HG03575 (cell line): Measurements from ENCODE around the gene NID2.

Experiments used
- ATAC-seq: cut with Tn5 transposase; IDR thresholded peaks from one replicate; pipeline ENCODE4 v1.9.1; 2021; ENCODE audit not compliant: unreplicated experiment, insufficient number of reproducible peaks, low FRiP score; ENCODE audit errors: extremely low read depth

Gene NID2

GRCh38 chr14:52012635-52013034 lies 56.2 kb downstream of the NID2 start:
- no peak for ATAC-seq

DNA sequence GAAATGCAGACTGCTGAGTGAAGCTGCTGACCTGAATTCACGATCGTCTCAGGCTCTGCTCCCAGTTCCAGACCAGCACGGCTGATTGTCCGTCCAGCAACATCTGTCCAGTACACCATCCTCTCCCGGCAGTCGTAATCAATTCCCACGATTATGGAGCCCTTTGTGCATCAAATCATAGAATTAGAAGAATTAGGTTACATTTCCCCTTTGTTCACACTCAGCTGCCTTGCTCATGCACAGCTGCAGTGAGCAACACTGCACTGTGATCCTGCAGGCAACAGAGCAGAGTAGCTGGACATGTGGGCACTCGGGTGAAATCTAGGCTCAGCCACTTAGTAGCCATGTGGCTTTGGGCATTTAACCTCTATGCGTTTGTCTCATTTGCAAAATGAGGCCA lies 57.3 kb downstream of the NID2 start:
- ATAC-seq = no peak

DNA sequence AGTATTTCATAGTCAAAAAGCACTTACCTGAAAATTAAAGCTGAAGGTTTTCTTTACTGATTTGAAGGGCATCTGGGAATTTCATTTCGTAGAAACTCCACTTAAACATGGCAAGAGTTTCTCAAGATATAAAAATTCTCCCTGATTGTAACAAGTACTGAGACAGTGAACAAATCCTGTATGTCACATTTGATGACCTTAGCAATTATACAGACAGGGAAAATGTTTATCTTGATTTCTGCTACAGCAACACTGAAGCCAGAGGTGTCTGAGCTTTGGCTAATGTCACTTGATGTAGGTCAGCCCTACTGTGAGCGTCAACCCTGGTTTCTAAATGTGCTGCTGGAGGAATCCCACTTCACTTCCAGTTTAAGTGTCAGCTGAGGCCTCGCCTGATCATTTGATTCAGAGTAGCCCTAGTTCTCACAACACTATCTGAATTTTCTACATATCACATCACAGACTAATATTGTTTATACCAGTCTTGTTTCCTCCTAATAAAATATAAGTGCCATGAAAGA lies 58.6 kb downstream of the NID2 start:
- no peak for ATAC-seq

DNA sequence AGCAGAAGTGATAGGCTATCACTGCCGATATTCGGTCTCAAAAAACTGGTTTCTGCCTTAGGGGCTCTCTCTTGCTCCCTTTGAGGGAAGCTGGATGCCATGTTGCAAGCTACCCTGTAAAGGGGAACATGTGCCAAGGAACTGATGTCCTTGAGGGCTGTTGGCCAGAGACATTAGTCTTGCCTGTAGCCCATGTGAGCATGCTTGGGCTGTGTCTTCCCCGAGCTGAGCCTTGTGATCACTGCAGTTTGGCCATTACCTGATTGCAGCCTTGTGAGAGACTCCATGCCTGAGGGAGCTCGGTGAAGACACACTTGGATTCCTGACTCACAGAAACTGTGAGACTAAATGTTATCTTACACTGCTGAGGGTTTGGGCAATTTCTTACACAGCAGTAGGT lies 60.7 kb downstream of the NID2 start:
- no peak for ATAC-seq

DNA sequence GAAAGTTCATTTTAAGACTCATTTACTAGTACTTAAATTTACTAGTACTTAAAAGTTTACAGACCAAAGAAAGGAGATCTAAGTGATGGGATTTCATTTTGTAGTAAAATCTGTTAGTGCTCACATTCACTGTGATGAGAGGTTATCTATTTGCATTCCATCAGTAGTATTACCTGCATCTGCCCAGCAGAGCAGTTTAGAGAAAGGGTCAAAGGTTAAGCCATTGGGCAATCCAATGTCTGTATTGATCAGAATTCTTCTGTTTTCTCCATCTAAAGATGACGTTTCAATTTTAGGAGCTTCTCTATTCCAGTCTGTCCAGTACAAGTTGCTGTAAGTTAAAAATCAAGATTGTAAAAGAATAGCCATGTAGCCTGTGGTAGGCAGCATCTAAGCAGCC lies 61.2 kb downstream of the NID2 start:
- no peak for ATAC-seq

DNA sequence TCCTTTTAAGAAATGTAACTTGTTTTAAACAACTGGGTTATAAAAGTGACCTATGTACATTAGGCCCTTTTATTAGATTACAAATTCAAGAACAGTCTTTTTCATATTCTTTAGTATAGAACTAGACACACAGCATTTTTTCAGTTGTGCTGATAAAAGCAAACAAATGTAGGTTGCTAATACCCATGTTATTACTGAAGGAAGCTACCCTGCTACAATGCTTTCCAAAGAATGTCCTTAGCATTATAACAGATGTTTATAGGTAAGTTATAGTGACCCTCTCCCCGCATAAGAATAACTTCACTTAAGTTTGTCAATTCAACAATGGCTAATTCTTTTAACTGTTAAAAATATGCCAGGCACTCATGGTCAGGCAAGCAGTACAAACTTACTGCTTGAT lies 61.6 kb downstream of the NID2 start:
- ATAC-seq = no peak

GRCh38 chr14:52006361-52006760 lies 62.5 kb downstream of the NID2 start:
- no peak for ATAC-seq

DNA sequence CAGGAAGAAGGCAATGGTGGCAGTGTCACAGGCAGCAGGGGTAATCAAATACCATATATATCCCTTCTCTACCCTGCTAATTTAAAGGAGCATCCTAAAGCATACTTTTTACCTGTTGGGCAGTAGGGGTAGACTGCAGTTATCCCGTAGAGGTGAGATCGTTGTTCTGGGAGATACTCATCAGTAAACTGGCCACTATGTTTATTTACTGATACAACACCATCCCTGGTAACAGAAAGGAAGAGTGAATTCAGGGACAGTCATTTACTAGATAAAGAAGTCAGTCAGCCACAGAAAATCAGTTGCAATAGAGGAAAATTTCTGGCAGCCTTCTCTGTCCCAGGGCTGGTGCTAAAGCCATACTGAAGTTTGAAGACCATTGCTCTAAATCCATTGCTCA lies 63.2 kb downstream of the NID2 start:
- no peak for ATAC-seq

DNA sequence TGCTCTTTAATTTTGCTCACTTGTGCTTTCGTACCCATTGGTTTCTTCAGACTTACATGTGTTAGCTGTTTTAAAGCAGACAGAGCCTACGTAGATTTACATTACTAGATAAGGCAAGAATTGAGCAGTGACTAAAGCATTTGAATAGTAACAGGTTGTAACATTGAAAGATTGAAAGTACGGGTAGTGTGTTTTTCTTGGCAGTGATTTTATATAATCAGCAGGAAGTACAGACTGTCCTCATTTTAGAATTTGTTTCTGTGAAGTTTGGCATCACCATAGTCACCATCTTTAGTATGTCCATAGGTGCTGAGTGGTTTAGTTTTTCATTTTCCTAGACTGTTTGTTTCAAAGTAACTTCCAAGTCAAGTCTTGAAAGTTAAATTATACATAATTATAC lies 65.5 kb downstream of the NID2 start:
- ATAC-seq = no peak

DNA sequence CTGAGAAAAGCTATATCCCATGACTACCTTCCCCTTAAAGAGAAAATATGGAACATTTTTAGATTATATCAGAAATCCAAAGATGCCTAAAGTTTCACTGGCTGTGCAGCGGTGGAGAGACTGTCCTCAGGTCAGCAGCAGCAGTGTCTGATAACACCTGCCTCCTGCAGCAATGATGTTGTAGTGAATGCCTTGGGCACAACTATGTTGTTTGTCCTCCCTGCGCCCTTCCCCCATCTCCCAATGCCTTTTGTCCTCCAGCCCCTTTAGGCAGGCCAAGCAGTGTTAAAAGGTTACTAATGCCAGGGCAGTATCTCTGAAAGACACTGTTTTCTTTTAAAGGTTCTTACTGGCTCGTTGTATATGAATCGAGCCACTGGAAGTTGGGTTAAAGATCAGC lies 66.3 kb downstream of the NID2 start:
- ATAC-seq = no peak

- ATAC-seq = no peak
Observed at GRCh38 chr14:52000696-52001095, 68.2 kb downstream of the NID2 start.

DNA sequence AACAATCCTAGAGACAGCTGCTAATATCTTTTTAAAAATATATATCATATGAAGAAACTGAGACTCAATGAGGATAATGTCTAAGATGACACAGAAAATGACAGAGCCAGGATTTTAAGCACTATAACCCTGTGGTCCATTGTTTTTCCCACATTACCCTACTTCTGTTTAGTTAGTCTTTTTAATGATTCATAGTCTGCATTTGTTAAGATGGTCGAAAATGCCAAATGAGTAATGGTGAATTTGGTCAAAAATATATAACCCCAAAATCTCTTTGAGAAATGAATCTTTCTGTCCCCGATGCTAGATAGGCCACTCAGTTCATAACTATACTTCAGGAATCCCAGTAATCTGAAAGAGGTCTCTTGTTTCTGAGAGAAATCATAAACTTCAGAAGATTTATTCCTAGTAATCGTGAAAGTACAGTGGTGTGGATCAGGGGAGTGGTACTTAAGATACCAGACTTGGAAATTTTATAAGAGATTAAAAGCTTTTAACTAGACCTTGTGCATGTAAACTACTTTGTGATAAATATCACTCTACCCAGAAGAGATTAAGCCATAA lies 68.8 kb downstream of the NID2 start:
- no peak for ATAC-seq

- no peak for ATAC-seq
Observed at GRCh38 chr14:51999084-51999483, 69.8 kb downstream of the NID2 start.

GRCh38 chr14:51998348-51998747 lies 70.5 kb downstream of the NID2 start:
- no peak for ATAC-seq

DNA sequence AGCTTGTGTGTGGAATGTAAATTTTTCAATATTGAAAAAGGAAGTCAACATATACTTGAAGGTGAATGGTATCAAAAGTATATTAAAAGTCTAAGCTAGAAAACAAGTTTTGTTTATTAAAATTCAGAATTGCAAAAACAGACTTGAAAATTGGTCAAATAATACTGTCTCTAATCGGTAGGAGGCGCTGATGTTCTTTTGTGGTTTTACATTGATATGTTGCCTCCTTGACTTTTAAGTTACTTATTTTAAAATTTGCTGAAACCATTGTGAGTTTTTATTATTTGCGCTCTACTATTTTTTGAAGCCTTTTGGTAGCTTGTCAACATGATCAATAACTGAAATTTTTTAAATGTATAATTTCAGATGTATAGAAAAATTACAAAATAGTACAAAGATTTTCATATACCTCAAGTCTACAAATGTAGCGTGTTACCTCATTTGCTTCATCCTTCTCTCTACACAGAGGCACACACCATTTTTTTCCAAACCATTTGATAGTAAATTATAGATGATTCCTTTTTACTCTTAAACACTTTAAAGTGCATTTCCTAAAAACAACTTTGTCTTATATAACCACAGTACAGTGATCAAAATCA lies 72.6 kb downstream of the NID2 start:
- ATAC-seq = no peak

DNA sequence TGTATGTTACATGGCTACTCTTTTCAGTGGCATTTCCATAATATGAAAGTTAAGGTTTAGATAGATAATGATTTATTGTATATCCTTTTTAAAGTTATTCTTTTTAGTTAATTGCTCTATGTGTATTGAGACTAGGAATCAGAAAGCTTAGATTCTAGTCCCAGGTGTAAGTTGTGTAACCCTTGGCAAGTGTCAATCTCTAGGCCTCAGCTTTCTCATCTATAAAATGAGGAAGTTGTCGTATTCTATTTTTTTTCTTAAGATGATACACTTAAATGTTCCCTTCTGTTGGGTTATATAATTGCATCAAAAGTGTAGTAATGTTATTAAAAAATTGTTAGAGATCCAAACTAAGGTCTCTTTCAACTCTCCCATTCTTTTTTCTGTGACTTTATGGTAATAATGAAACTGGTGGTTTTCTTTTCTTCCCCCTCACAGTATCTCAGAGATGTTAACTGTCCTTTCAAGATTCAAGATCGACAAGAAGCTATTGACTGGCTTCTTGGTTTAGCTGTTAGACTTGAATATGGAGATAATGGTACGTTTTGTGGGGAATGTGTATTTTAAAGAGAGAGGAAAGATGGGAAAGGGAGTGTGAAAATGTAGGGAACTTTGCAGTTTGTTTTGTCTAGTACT lies 75.5 kb downstream of the NID2 start:
- ATAC-seq = no peak

DNA sequence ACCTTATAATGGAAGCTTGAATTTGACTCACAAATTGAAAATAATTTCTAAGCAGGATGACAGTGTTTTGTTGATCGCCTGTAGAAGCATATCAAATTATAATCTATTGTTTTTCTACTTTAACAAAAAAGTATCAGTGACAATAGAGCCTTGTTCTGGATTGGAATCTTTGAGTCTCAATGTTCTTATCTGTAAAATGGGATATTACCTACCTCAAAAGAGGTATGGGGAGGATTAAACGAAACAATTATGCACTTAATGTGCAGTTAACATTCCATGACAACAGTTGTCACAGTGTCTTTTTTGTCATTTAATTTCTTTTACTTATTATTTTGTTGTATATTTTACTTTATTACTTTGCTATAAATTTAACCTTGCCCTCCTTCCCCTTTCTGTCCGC lies 78.4 kb downstream of the NID2 start:
- ATAC-seq = no peak

DNA sequence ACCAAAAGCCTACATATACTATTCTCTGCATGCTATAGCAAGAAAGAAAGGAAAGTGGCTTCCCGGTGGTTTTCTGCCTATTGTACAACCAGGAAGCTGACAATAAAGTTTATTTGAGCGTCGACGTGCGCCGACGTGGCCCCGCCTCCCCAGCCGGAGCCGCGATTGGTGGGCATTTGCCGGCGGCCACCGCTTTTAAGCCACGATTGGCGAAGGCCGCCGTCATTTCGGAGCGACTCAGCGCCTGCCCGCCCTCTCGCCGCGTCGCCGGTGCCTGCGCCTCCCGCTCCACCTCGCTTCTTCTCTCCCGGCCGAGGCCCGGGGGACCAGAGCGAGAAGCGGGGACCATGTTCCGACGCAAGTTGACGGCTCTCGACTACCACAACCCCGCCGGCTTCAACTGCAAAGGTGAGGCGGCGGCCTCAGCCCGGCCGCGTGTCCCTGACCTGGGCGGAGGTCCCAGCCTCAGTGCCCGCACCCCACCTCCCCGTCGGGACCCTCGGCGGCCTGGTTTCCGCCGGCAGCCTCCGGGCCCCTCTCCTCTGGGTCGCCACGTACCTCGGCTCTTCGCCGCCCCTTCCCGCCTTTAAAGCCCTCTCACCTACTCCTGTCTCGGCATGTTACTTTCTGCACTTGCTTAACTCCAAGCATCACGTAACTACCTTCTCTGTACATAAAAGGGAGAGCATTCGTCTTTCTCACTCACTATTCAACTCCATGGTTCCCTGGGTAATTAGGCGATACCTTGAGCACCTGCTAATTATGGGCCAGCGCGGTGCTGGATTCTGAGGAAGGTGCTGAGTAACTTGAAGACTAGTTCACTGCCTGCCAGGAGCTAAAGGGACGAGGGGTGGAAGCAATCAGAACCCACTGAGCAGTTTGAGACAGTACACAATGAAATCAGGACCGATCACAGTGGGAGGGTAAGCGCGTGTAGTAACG lies 79.3 kb downstream of the NID2 start, which contains the start of gene RTRAF:
Gene RTRAF, plus strand, starts transcription at position 254 of the 942 bp plus-strand sequence. Its CDS starts 94 bp downstream, at position 348.
- ATAC-seq = peak; percentile 51

DNA sequence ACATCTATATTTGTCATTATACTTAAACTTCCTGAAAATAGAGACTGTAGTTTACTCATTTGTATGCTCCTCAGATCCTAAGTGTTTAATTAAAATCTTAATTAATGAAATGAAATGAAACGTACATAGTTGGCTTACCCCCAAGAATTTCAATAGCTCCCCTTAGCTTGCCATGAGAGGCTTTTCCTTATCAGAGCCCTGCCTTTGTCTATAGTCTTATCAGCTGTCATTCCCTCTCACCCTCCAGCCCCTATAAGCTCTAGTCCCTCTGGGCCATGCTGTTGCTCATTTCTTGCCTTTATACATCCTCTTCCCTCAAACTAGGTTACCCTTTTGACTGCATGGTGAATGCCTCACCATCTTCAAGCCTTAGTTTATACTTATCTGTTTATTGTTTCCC lies 80.6 kb downstream of the NID2 start:
- no peak for ATAC-seq
